Inflammatory macrophage treated with lipopolysaccharide for 1 hour (primary cell): ENCODE measurements around the gene RRAS2.
"Not testable (repeated sequence)": the region's sequence is repeated elsewhere in the genome, so short reads cannot be mapped to it uniquely, and the experiment has no call there.

ENCODE experiments used
- DNase-seq, 2 donors: peaks; one replicate each; pipeline ENCODE4 v3.0.0-alpha.2; 2020 to 2022

Gene RRAS2

GRCh38 chr11:14370496-14370895 is 11.5 kb upstream of the RRAS2 start:
- DNase-seq = no peak

DNA sequence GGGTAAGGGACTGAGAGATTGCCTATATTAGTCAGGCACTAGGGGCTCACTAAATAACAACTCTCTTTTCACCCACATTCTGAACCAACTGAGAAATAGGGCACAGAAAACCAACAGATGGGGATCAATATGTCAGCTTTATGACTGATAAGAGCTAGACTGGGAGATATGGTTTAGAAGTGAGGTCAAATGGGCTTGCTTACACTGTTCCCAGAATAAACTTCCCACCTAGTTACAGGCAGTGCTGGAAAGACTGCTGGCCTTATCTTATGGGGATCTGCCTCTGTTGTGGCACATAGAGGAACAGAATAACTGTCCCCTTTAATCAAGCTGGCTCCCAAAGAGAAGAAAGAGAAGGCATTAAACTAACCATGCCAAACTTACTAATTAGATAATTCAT is 10.6 kb upstream of the RRAS2 start:
- DNase-seq = no peak

GRCh38 chr11:14366936-14367335 is 8.0 kb upstream of the RRAS2 start:
- DNase-seq = no peak

DNA sequence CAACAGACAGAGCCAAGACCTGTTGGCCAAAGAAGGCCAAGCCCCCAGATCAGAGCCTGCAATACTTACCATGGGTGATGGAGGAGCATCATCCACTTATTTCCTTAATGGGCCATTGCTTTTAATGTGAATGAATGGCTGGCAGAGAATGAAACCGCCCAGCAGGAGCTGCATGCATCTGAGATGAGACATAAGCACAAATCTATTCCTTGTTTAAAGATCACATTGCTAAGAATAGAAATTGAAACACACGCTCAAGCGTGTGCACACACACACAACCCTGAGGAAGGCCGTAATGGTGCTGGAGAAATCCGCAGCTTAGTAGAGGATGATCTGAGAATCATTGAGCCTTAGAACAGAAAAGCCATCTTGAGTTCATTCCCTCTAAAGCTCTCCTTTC is 5.3 kb upstream of the RRAS2 start:
- DNase-seq = no peak

GRCh38 chr11:14362611-14363010 is 3.6 kb upstream of the RRAS2 start:
- no peak for DNase-seq

DNA sequence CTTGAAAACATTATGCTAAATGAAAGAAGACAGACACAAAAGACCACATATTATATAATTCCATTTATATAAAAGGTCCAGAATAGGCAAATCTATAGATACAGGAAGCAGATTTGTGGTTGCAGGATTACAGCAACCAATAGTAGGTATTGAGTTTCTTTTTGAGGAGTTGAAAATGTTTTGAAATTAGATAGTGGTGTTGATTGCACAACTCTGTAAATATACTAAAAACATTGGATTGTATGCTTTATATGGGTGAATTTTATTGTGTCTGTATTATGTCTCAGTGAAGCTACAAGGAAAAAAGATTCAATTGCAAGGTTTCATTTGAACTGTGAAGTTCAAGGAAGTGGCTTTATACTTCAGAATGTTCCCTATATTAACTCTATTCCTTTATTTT is 3.0 kb upstream of the RRAS2 start:
- DNase-seq = no peak

GRCh38 chr11:14360976-14361375 is 2.0 kb upstream of the RRAS2 start:
- DNase-seq = no peak

GRCh38 chr11:14359501-14360031 is 583 bp upstream of the RRAS2 start:
- no peak for DNase-seq

GRCh38 chr11:14357881-14358728 is 878 bp downstream of the RRAS2 start:
- DNase-seq = no peak

DNA sequence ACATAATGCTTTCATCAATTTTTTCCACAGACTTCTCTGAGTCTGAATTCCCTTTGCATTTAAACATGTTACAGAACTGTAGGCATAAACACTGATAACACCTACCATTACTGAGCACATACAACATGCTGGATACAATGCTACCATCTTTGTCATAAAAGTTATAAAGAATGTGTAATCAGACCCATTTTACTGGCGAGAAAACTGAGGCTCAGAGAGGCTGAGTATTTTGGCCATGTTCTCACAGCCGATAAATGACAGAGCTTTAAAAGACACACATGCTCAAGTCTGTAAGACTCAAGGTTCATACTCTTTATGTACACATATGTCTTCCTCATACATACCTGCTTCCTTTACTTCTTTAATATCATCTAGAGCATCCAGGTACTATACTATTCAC is 2.6 kb downstream of the RRAS2 start:
- no peak for DNase-seq

DNA sequence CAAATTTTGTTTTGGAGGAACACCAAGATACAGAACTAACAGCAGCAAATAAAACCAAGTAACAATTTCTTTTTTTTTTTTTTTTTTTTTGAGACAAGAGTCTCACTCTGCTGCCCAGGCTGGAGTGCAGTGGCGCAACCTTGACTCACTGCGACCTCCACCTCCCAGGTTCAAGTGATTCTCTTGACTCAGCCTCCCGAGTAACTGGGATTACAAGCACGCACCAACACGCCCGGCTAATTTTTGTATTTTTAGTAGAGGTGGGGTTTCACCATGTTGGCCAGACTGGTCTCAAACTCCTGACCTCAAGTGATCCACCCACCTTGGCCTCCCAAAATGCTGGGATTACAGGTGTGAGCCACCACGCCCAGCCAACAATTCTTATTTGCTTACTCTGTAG is 4.4 kb downstream of the RRAS2 start:
- not testable (repeated sequence) for DNase-seq

- no peak for DNase-seq
These were observed 8.2 kb downstream of the RRAS2 start for GRCh38 chr11:14350716-14351238.

- no peak for DNase-seq
These were observed 8.8 kb downstream of the RRAS2 start for GRCh38 chr11:14350215-14350614.

DNA sequence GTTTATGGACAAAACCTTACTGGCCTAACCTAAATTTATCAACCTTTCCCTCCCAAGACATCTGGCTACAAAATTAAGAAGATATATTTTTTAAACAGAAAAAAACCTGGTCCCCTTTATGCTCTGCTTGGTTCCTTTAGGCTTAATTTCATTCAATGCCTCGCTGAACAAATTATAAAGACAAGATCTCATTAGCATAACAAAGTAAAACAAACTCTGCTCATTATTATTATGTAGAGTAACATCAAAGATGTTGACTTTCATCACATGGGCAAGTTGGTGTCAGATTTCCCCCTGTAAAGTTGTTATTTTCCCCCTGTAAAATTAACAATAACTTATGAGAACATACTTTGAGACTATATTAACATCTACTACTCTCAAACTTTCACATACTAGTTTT is 11.0 kb downstream of the RRAS2 start:
- DNase-seq = no peak

GRCh38 chr11:14347494-14347893 is 11.5 kb downstream of the RRAS2 start:
- no peak for DNase-seq

GRCh38 chr11:14346303-14346955 is 12.6 kb downstream of the RRAS2 start:
- no peak for DNase-seq

- no peak for DNase-seq
These were observed 13.3 kb downstream of the RRAS2 start for GRCh38 chr11:14345668-14346067.

- DNase-seq = not testable (repeated sequence)
These were observed 14.0 kb downstream of the RRAS2 start for GRCh38 chr11:14345016-14345415.

- DNase-seq = no peak
These were observed 16.1 kb downstream of the RRAS2 start for GRCh38 chr11:14342906-14343305.

DNA sequence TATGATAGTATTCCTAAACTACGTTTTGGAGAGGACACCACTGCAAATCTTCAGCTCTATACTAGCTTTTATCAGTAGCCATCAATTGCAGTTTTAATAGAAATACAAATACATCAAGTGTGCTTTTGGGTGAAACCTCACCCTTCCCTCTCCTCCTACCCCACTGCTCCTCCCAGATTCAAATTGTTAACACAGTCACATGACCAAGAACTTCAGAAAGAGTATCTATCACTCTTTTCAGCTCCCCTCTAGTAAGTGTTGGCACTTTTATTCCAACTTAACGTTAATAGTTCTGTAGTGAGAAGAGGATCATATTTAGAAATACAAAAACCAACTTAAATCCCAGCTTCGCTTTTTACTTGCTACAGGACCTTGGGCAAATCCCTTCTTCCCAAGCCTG is 17.0 kb downstream of the RRAS2 start:
- DNase-seq = no peak

- DNase-seq = no peak
These were observed 18.3 kb downstream of the RRAS2 start for GRCh38 chr11:14340721-14341120.

DNA sequence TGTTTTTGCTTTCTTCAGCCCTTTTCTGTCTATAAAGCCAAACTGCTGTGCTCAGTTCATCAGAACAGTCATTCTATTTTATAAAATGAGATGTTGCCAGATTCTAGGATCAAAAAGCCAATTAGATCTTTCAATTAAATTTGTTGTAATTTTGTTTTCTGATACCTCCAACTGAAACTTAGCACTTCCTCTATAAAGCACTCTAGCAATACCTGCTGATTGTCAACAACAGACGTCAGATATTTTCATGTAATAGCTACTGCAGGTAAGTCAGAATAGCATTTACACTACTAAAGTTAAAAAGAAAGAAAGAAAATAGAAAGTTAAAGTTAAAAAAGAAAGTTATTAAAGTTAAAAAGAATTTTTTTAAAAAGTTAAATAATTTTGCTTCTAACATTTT is 19.6 kb downstream of the RRAS2 start:
- no peak for DNase-seq

GRCh38 chr11:14336507-14337503 is 22.2 kb downstream of the RRAS2 start:
- DNase-seq = peak; percentile 43 to 67
